PC-3 (cell line): ENCODE measurements around the gene PCGF1.

ENCODE experiments used
- EZH2 ChIP-seq: fragments of 300-600 bp; sonication (generic); IDR thresholded peaks from one replicate; pipeline ENCODE4 v1.6.1; 2017; ENCODE audit warnings: antibody characterized with exemption, mild to moderate bottlenecking, low read length; ENCODE audit not compliant: unreplicated experiment
- EZH2phosphoT487 ChIP-seq: fragments of 300-600 bp; sonication (generic); IDR thresholded peaks from 2 replicates; pipeline ENCODE4 v1.6.1; 2018; ENCODE audit warnings: mild to moderate bottlenecking, antibody characterized with exemption, low read length, borderline replicate concordance
- TF ChIP-seq, protein P1 (sequence below): fragments of 300-600 bp; sonication (generic); conservative IDR thresholded peaks from 2 replicates; pipeline ENCODE4 v1.5.1; 2017; ENCODE audit warnings: antibody characterized with exemption, low read depth, mild to moderate bottlenecking, low read length

GRCh38 chr2:74472945-74473258 is 34.6 kb downstream of the PCGF1 start:
- TF ChIP-seq, protein P1, sequence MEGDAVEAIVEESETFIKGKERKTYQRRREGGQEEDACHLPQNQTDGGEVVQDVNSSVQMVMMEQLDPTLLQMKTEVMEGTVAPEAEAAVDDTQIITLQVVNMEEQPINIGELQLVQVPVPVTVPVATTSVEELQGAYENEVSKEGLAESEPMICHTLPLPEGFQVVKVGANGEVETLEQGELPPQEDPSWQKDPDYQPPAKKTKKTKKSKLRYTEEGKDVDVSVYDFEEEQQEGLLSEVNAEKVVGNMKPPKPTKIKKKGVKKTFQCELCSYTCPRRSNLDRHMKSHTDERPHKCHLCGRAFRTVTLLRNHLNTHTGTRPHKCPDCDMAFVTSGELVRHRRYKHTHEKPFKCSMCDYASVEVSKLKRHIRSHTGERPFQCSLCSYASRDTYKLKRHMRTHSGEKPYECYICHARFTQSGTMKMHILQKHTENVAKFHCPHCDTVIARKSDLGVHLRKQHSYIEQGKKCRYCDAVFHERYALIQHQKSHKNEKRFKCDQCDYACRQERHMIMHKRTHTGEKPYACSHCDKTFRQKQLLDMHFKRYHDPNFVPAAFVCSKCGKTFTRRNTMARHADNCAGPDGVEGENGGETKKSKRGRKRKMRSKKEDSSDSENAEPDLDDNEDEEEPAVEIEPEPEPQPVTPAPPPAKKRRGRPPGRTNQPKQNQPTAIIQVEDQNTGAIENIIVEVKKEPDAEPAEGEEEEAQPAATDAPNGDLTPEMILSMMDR: no peak
- TF ChIP-seq EZH2 (no peak), EZH2phosphoT487 (no peak)
